Mesothelial cell of epicardium (in vitro differentiated cells): Measurements from ENCODE around the gene SDS. TPM values are rescaled to one million over a fixed set of nuclear protein-coding genes. Genes with fewer than 3 reads are reported as not detected.

ENCODE experiments used
- DNase-seq, 2 experiments: peaks; one replicate each; pipeline ENCODE4 v3.0.0; 2021; ENCODE audit warnings: low spot score in 2 of 2; ENCODE audit not compliant: unreplicated experiment in 2 of 2
- H3K27ac Mint-ChIP-seq: 2 replicates; pipeline ENCODE4 v1.8.0; 2021; ENCODE audit warnings: mixed read lengths
- H3K27me3 Mint-ChIP-seq: 2 replicates; pipeline ENCODE4 v1.8.0; 2021; ENCODE audit warnings: low read depth, mixed read lengths
- H3K36me3 Mint-ChIP-seq: 2 replicates; pipeline ENCODE4 v1.8.0; 2021; ENCODE audit warnings: mixed read lengths
- H3K4me1 Mint-ChIP-seq: 2 replicates; pipeline ENCODE4 v1.8.0; 2021; ENCODE audit warnings: mixed read lengths
- H3K4me3 Mint-ChIP-seq: 2 replicates; pipeline ENCODE4 v1.8.0; 2021; ENCODE audit warnings: mild to moderate bottlenecking, moderate library complexity, mixed read lengths
- H3K9me3 Mint-ChIP-seq: 2 replicates; pipeline ENCODE4 v1.8.0; 2021; ENCODE audit warnings: mixed read lengths
- CTCF ChIP-seq: fragments of 200-600 bp; sonication (generic); IDR thresholded peaks from one replicate; pipeline ENCODE4 v1.5.0; 2021; ENCODE audit warnings: antibody characterized with exemption; ENCODE audit not compliant: unreplicated experiment
- total RNA-seq: library from RNA; stranded (reverse); gene quantifications from 3 replicates; pipeline ENCODE4 v1.2.1, GENCODE V29; 2021

SDS gene
- total RNA-seq, 1 donor from 2014 or later: not detected

DNA sequence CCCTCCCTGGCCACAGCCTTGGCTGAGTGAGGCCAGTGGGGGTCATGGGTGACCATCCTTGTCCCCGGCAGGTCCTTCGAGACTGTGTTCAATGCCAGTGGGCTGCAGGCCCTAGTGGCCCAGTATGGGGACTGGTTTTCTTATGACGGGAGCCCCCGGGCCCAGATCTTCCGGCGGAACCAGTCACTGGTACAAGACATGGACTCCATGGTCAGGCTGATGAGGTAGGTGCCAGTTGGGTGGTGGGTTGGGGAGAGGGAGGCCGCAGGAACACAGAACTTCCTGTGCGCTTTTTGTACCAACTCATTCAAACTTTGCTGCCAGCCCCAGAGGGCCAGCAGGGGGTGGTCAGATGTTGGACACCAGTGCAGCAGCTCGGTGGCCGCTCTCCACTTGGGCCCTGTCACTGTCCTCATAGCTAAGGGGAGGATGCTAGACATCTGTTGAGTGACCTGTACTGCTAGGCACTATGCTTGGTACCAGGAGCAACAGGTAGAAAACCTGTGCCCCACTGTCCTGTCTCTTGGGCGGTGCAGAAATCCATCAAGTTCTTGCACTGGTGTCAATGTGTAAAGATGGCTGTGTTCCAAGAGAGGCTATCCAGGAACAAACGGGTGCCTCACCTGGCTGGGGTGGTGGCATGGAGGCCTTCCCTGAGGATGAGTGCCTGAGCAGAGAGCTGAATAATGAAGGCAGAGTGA is 16.7 kb downstream of the SDS start:
- TF ChIP-seq CTCF: no peak

DNA sequence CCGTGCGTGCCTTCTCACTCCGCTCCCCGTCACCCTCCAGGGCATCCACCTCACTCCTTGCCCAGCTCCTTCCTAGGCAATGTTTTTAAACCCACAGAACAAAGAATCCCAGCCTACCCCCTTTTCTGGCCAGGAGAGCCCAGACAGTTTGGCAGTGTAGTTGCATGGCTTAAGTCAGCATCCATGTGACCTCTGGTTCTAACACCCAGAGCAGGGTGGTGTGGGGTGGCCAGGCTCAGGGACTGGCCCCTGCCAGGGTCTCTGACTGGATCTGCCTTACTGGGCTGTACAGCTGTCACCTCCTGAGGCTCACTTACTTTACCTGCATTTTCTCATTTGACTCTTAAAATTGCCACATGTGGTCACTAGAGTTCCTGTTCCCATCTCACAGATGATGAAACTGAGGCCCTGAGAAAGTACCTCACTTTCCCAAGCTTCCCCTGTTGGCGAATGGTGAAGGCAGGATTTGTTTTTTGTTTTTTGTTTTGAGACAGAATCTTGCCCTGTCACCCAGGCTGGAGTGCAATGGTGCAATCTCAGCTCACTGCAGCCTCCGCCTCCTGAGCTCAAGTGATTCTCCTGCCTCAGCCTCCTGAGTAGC is 18.3 kb downstream of the SDS start:
- no peak overlapping the region for H3K4me3 Mint-ChIP-seq

More for the DNA sequence above, 16.7 kb downstream of the SDS start:
- no peaks in the 10 kb centered on the region for H3K9me3 Mint-ChIP-seq
- no peaks in the 10 kb centered on the region for H3K4me1 Mint-ChIP-seq
- peaks cover 17% of the 10 kb centered on the region for H3K36me3 Mint-ChIP-seq
- no peak overlapping the region for H3K27ac Mint-ChIP-seq
- no peaks in the 10 kb centered on the region for H3K27me3 Mint-ChIP-seq
- no peak overlapping the region for H3K4me3 Mint-ChIP-seq
- DNase-seq: no peak

GRCh38 chr12:113384778-113385177 is 18.9 kb downstream of the SDS start:
- no peak for TF ChIP-seq CTCF
- no peak for DNase-seq
- H3K36me3 Mint-ChIP-seq: peaks cover 18% of the 10 kb centered on the region
- H3K4me1 Mint-ChIP-seq: no peaks in the 10 kb centered on the region
- H3K27me3 Mint-ChIP-seq: no peaks in the 10 kb centered on the region
- no peaks in the 10 kb centered on the region for H3K9me3 Mint-ChIP-seq
- H3K27ac Mint-ChIP-seq: no peak overlapping the region
- H3K4me3 Mint-ChIP-seq: no peak overlapping the region

More for the DNA sequence above, 18.3 kb downstream of the SDS start:
- no peak for DNase-seq
- peaks cover 18% of the 10 kb centered on the region for H3K36me3 Mint-ChIP-seq
- no peak overlapping the region for H3K27ac Mint-ChIP-seq
- no peak for TF ChIP-seq CTCF
- H3K4me1 Mint-ChIP-seq: no peaks in the 10 kb centered on the region
- no peaks in the 10 kb centered on the region for H3K27me3 Mint-ChIP-seq
- no peaks in the 10 kb centered on the region for H3K9me3 Mint-ChIP-seq

- no peak for TF ChIP-seq CTCF
- Mint-ChIP-seq H3K27ac (no peak overlapping the region), H3K27me3 (no peaks in the 10 kb centered on the region), H3K4me1 (no peaks in the 10 kb centered on the region), H3K36me3 (peaks cover 17% of the 10 kb centered on the region), H3K4me3 (no peak overlapping the region), H3K9me3 (no peaks in the 10 kb centered on the region)
- no peak for DNase-seq
These were observed 21.5 kb downstream of the SDS start for GRCh38 chr12:113382206-113382605.

GRCh38 chr12:113381220-113381619 is 22.5 kb downstream of the SDS start:
- no peaks in the 10 kb centered on the region for H3K4me1 Mint-ChIP-seq
- no peaks in the 10 kb centered on the region for H3K9me3 Mint-ChIP-seq
- H3K36me3 Mint-ChIP-seq: peaks cover 17% of the 10 kb centered on the region
- no peak for TF ChIP-seq CTCF
- no peak for DNase-seq
- no peaks in the 10 kb centered on the region for H3K27me3 Mint-ChIP-seq
- no peak overlapping the region for H3K27ac Mint-ChIP-seq
- no peak overlapping the region for H3K4me3 Mint-ChIP-seq
